MM.1S (cell line): ENCODE measurements around the gene AGO3.

Experiments used
- CTCF ChIP-seq: fragments of 300-600 bp; sonication (generic); IDR thresholded peaks from 2 replicates; pipeline ENCODE4 v1.5.1; 2016; ENCODE audit warnings: antibody characterized with exemption, low read length, mixed read lengths
- EZH2phosphoT487 ChIP-seq: fragments of 300-600 bp; sonication (generic); IDR thresholded peaks from 2 replicates; pipeline ENCODE4 v1.6.1; 2018; ENCODE audit warnings: antibody characterized with exemption, low read length

GRCh38 chr1:35882586-35882944, 48.3 kb upstream of the AGO3 start:
- TF ChIP-seq CTCF (no peak), EZH2phosphoT487 (no peak)
